GM18502 (cell line): ENCODE data around the gene PSTPIP1.

Source experiments
- ATAC-seq: cut with Tn5 transposase; IDR thresholded peaks from one replicate; pipeline ENCODE4 v1.9.1; 2021; ENCODE audit warnings: mild to moderate bottlenecking; ENCODE audit not compliant: unreplicated experiment, poor library complexity

Gene PSTPIP1

DNA sequence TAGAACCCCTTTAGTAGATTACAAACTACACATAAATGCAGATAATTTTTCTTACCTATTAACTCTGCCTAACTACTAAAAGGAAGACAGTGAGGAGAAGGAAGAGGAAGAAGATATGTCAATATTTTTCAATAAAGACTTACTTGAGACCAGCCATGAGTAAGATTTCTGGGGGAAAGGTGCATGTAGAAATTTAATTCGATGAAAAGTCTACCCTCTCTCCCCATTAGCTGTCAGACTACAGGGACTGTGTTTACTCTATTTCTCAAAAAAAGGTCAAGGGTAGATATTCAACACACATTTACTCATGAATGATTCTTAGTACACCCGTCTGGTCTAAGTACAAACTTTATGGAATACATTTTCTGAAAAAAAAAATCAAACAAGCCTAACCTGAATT lies 69.1 kb downstream of the PSTPIP1 start:
- ATAC-seq, result no peak

DNA sequence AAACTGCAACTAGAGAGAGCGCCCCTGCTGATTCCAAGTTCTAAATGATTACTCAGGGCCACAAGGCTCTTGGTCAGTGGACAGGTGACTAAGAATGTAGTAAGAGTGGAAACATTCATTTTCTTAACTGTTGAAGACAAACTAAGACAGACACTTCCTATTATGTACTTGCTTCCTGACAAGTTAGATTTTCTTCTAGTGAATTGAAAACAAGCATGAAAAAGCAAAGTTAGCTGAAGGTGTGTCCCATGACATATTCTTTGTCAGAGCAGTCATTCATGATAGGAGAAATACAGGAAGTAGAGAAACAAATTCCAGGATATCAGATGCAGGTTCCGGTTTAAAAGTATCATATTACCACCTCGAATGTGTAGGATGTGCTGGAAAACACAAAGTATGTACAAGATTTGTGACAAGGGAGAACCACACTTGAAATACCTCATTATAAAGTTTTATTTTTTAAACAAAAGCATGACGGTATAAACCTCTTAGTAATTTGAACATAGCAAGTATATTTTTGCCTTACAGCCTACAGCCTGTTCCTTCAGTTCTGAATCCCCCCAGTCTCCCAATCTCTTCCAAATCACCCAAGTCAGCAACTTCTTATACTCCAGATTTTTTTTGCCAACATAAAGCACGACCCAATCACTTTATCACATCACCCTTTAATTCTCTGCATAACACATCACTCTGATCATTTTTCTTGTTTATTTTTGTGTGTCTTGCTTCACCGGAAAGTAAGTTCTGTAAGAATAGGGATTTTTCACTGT lies 69.8 kb downstream of the PSTPIP1 start:
- no peak for ATAC-seq

DNA sequence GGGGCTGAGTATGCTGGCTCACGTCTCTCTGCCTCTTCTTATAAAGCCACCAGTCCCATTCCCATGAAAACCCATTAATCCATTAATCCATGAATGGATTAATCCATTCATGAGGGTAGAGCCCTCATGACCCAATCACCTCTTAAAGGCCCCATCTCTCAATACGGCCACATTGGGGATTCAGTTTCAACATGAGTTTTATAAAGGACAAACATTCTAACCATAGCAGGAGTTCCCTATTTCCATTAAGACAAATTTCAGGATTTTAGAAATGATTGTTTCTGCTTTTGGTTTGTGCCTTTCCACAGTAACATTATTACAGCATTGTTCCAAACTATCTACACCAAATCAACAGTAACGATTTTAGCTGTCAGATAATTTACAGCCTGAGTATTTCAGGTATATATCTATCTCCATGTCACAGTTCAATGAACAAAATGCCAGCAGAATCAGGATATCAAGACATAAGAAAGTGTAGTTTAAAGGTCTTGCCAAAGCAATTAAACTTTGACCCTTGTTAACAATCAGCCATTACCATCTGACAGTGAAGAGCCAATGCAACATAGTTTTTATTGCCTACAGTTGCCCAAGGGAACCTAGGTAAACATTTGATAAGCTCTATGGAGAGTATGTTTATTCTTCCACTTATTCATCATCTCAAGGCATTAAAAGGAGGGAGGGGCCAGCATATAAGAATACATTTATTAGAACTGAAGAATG lies 72.2 kb downstream of the PSTPIP1 start:
- ATAC-seq, result no peak

DNA sequence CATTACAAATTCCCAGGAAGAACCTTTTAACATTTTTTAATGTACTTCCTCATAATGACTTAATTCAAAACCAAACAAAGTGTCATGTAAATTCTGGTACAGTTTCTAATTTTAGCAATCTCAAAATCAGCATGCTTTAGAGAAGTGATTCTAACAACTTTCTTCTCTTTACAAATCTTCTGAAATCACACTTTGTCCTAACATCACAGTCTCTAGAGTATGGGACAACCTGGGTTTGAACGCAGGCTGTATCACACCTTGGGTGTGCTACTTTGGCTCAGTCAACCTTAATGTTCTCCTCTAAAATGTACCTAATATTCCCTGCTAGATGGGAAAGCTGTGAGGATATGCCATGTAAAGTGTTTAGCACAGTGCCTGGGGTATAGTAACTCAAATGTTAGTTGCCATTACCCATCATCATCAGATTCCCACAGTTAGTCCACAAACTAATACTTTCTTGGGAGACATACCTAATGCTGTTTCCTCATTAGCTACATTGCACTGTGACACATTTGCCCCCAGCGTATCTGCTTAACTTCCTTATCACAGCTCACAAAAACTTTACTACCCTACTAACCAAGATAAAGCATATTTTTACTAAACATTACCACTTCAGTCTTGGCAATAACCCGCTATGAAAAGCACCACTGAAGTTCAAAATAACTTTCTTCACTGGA lies 72.9 kb downstream of the PSTPIP1 start:
- ATAC-seq, result no peak

DNA sequence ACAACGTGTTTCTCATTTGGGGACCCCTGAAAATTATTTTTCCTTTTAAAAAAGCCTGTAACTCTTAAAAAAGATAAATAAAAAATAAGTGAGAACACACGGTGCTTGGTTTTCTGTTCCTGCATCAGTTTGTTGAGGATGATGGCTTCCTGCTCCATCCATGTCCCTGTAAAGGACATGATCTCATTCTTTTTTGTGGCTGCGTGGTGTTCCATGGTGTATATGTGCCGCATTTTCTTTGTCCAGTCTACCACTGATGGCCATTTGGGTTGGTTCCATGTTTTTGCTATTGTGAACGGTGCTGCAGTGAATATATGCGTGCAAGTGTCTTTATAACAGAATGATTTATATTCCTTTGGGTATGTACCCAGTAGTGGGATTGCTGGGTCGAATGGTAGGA lies 73.7 kb downstream of the PSTPIP1 start:
- no peak for ATAC-seq

DNA sequence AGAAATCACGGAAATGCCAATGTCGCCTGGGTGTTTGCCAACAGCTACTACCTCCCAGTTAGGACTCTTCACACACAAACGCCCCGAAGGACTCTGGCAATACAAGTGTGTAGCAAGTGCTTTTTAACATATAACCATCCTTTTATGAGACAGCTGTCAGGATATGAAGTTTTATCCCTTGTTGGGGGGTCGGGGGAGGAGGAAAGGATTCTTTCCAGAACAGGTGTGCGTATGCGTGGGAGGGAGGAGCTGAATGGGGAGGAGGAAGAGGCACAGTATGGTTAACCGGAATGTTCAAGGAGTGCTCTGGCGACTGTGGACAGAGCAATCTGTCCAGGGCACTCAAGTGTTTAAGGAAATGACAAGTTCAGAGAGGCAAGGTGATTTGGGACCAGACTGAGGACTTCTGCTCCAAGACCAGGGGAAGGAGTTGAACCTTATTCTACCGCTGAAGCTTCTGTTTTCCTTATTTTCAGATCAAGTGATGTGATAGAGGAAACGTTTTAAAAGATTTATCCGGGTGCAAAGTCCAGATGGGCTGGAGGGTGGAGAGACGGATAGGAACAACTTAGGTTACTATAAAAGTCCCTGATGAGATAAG lies 74.7 kb downstream of the PSTPIP1 start:
- no peak for ATAC-seq

DNA sequence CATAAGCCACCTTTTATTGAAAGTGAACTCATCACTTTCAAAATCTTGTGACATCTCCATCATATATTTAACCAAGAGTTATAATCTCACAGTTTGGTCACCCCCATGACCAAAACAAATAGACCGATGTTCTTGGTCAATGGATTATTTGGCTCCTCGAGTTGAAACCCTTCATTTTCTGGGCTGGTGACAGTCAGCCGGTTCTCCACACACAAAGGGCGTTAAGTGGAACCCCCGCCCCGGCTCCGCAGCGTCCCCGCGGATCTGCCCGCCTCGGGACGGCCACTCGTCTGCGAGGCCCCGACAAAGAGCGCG lies 75.2 kb downstream of the PSTPIP1 start:
- no peak for ATAC-seq

DNA sequence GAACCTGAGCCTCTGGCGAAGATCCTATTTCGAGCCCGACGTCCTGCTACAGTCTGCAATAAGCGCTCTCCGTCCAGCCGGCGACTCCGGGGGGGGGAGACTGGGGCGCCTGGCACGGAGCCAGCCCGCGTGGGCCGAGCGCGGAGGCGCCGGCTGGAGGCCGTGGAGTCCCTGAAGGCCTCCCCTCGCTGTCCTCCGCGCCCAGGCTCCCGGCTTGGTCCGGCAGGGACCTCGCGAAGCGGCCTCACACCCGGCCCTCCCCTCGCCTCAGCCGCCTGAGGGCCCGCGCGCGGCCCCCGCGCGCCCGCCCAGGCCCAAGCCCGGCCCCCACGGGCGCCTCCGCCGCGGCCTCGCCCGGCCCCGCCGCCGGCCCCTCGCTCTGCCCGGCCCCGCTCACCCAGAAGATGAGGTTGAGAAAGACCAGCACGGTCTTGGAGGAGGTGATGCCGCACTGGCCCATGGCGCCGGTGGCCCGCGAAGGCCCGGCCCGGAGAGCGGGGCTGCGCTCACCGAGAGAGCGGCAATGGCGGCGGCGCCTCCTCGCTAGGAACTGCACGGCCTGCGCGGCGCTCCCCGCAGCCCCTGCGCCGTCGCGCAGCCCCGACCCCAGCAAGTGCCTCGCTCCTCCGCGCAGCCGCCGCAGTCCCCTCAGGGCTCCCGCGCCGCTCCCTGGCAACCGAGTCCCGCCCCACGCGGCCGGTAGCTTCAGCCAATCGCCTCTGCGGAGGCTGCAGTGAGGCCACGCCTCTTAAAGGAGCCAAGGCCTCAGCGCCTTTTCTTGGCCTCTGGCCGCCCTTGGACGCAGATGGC lies 75.8 kb downstream of the PSTPIP1 start, which contains the start of gene TSPAN3:
Gene TSPAN3 (minus strand): TSS at position 615 of the 810 bp plus-strand sequence. CDS start 155 bp downstream, at position 460.
- ATAC-seq, result peak; percentile 94

DNA sequence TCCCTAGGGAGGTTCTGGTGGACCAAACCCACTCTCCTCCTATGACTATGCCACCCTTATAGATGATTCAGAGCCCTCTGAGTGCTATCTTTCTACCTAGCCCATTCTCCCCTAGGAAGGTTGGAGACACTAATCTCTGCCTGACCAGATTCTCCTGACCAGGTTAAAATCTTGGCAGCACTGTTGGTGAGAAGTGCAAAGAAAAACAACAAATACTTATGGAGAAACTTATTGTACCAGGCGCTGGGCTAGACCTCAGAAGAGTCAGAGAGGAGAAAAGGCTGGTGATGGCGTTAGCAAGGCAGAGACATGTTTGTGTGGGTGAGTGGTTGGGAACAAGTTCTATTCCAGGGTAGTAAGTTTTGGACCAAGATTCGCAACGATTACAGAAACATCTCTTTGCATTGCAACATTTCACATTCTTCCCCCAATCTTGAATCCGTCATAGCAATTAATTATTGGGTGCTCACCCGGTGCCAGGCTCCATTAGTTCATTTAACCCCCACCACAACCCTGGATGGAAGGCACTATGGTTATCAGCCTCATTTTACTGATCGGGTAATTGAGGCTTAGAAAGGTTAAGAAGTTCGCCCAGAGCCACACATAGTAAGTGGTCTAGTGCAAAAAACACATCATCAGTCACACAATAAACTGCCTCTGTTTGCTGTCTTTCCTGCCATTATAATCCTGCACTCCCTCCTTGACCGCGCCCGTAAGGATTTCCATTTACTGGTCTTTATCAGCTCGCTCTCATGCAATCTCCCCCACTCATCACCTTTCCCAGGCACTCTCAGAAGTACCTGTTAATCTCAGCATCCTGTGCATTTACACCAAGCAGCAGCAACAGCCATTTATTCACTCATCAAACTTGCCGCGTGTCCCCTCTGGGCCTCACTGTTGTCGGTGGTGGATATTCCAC lies 76.6 kb downstream of the PSTPIP1 start:
- no peak for ATAC-seq

DNA sequence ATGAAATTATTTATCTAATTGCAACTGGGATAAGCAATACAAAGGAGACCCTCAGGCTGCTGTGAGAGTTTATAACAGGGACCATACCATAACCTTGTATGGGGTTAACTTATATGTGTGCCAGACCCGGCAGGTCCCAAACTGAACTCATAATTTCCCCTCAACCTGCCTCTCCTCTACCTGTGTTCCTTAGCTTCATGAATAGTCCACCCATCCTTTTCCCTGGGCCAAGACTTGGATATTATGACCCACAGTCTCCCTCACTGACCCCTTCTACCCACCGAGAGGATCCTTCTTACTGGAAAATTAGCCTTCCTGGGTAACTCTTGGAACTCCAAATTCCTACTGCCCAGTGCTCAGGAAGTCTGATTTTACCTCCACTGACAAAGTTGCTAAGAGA lies 79.4 kb downstream of the PSTPIP1 start:
- no peak for ATAC-seq

DNA sequence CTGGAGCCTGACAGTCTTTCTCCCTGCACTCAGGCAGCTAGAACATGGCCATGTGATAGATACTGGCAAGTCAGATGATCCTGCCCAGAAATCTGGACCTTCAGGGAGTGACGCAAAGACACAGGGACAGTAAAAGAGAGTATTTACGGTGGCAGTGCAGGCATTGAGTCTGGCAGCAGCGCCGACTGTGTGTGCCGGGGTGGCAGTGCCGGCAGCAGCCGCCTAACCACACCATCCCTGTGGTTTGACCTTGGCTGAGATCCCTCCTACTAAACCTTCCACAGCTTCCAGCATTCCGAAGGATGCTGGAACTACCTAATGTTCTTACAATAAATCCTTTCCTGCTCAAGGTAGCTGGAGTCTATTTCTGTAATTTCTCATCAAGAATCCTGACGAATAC lies 80.6 kb downstream of the PSTPIP1 start:
- no peak for ATAC-seq

DNA sequence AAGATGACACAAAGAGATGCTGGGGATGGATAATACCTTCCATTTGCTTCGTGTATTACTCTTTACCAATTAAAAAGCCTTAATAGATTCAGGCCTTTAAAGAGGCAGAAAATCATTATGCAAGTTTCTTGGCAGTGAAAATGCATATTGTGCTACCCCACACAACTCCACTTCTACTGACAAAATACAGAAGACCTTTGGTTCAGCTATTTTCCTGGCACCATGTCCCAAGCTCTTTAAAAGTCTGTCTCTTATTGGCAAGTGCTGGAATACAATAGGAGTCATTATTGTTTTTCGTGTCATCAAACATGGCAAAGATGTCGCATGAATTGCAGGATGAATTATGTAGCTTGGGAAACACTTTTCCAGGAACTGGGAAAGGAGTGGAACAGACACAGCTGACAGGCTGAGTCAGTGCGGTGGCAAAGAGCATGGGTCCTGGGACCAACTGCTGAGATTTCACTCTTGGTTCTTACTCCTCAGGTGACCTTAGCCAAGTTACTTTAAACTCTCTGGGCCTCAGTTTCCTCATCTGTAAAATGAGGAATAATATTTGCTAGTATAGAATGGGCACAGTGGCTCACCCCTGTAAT lies 81.5 kb downstream of the PSTPIP1 start:
- ATAC-seq, result no peak

DNA sequence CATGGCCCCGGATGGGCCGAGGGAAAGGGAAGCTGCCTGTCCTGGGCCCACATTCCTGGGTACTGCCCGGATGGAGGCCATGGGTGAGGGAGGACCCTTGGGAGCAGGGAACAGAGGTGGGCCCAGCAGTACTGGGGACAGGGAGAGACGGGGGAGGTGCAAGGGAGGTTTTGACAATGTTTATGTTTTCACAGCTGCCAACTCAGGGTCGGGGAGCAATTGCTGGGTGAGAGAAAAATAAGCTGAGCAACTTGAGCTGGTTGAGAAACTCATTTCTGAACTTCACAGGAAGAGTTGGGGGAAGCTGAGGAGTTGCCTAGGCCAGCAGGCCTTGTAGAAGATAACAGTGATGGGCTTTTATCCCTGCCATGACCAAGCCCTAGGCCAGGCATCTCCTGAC lies 87.0 kb downstream of the PSTPIP1 start:
- no peak for ATAC-seq

DNA sequence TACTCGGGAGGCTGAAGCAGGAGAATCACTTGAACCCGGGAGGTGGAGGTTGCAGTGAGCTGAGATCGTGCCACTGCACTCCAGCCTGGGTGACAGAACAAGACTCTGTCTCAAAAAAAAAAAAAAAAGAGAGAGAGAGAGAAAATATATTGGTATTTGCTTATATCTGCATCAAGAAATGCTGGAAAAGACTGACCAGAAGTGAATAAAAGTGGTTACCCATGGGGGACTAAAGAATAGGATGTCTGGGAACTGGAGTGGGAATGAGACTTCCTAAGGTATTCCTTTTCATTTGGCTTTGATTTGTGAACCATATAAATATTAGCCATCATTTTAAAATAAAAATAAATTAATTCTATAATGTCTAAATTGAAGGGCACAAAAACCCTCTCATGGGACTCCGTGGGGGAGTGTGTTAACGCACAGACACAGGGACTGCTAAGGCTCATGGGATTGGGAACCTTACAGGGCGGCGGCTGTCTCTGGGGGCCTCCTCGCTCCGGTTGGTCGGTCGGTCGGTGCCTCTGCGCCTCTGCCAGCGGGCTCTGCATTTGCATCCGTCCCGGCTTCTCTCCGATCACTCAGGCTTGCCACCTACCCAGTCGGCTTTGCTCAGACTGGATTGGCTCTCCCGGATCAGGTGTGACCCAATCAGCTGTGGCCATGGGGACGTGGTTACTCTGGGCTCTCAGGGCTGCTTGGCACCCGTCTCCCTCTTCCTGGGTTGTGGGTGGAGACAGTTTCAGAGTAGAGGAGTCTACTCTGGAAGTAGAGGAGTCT lies 88.6 kb downstream of the PSTPIP1 start:
- ATAC-seq, result peak; percentile 89

DNA sequence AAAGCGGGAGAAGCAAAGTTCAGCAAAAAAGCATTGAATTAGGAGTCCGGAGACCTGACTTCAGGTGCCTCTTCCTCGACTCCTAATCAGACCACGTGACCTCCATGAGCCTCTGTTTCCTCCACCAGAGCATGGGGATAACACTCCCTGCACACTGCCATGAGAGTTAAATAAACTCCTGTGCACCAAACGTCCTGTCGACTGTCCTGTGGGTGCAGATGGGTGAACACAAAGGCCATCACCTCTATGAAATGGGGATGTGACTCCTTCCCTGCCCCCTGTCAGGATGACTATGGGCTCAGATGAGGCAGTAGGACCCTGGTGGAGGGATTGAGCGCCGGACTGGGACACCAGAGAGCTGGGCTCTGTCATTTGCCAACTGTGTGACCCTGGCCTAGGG lies 89.5 kb downstream of the PSTPIP1 start:
- no peak for ATAC-seq

DNA sequence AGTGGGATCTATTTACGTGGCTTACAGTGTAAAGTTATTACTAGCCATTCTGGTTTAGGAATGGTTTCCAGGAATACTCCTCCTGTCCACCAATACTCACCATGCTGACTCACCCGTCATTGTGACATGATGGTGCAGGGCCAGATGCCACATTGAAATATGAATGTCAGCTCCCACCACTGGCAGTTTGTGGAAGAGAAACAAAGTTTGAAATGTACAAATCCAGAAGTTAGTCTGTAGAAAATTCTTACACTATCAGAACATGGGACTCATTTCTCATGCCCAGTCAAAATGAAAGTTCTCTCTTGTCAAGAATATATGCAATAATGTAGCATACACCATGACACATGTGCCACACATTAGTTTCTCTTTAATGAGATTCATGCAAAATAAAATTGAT lies 90.4 kb downstream of the PSTPIP1 start:
- no peak for ATAC-seq
